ENCODE measurements around the gene KRT20. TPM values are rescaled to one million over a fixed set of nuclear protein-coding genes. Genes with fewer than 3 reads are reported as not detected.

The KRT20 gene
- total and polyA plus RNA-seq, 2 of the 4 experiments (the other 2 are of a cell fraction), result not detected

DNA sequence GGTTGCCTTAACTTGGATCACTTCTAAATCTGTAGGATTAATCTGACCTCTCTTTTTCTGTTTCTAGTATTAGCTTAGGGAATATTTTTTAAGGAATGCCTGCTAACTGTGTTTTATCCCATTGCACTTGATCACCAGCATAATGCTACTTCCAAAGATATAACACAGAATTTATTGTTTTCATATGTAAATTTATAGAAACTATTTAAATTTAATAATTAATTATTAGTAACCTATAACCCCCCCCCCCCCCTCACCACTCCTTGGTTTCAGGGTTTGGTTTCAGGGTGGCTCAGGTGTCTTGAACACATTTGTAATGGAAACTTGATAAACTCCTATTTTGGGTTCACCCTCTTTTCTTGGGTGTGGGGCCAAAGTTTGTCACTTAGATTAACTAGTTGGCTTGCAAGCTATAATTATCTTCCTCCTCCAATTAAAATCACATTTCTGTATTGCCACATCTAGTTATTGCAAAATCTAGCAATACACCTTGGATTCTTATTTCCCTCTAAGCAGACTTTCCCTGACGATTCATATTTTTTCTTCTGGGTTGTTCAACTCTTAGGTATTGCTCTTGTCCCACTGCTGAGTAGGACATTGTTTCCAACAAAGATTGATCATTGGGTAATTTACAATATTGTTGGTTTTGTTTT is 36.3 kb downstream of the KRT20 start:
- no peak overlapping the region for H4K5ac ChIP-seq (ENCODE audit: low read depth, low read length)
- no TSS peak for BruUV-seq (replicated peaks)
- ATAC-seq (ENCODE audit: low read depth) (no peak), DNase-seq (no peak)
- CTCF ChIA-PET, result no interaction called here
- 0 out of 2 replicates have a peak, but pooled peaks cover 2% of the 10 kb centered on the region for H3K9me1 ChIP-seq (ENCODE audit: insufficient read depth, low read length)
- no peak overlapping the region for H2BK15ac ChIP-seq (ENCODE audit: low read depth, low read length)
- no peak overlapping the region for H3K4me3 ChIP-seq (ENCODE audit: insufficient read depth, low read depth, low read length)
- dilution Hi-C loops (cut with HindIII; ENCODE audit: low sequenced_read_pairs, unreplicated experiment), result no loop called here
- no peak overlapping the region for H2BK120ac ChIP-seq (ENCODE audit: low read depth, low read length)
- intact Hi-C loops (cut with micrococcal nuclease), result no loop called here
- H3K27me3 ChIP-seq (ENCODE audit: control insufficient read depth, insufficient read depth, low read length), result no peaks in the 10 kb centered on the region
- no peaks in the 10 kb centered on the region for H3K9me3 ChIP-seq (ENCODE audit: control insufficient read depth, insufficient read depth, low read length)
- H3K79me1 ChIP-seq (ENCODE audit: low read depth in 1 of 2, low read length in 2 of 2), result peaks cover 0 to 4% of the 10 kb centered on the region in 2 experiments; a peak in 1 of 4 replicates
- H3K14ac ChIP-seq (replicated peaks; ENCODE audit: low read depth, low read length), result no peak overlapping the region
- H3K27ac ChIP-seq (ENCODE audit: insufficient read depth, low read length), result no peak overlapping the region
- no peak overlapping the region for H3K9ac ChIP-seq (ENCODE audit: low read depth, low read length)
- H4K20me1 ChIP-seq (ENCODE audit: insufficient read depth, low read length), result no peaks in the 10 kb centered on the region
- peaks cover 12% of the 10 kb centered on the region for H3K4me1 ChIP-seq (ENCODE audit: control insufficient read depth, insufficient read depth, low read length)
- no peak overlapping the region for H3K4me2 ChIP-seq (ENCODE audit: low read depth, low read length)
- WGBS, 2 experiments (ENCODE audit: extremely low coverage in 2 of 2, insufficient read length in 1 of 2), result 100% methylated on average over 1 of the region's 1 CpG; no CpG with 5 or more reads in 1 of the 2 experiments
- TF ChIP-seq NFE2L2 (IDR thresholded peaks at IDR 0.05; ENCODE audit: low read depth, low read length) (no peak), SMC3 (IDR thresholded peaks at IDR 0.05; ENCODE audit: low read depth, low read length) (no peak), USF2 (IDR thresholded peaks at IDR 0.05; ENCODE audit: low read depth, low read length) (no peak), RAD21 (IDR thresholded peaks at IDR 0.05; ENCODE audit: low read length) (no peak), MXI1 (IDR thresholded peaks at IDR 0.05; ENCODE audit: borderline replicate concordance, low read depth, low read length) (no peak), POLR2A (IDR thresholded peaks at IDR 0.05; ENCODE audit: low read depth, low read length) (no peak), RFX5 (IDR thresholded peaks at IDR 0.05; ENCODE audit: low read depth, low read length) (no peak), MAFK (IDR thresholded peaks at IDR 0.05; ENCODE audit: low read depth, low read length) (no peak), CEBPB (IDR thresholded peaks at IDR 0.05; ENCODE audit: low read depth, low read length) (no peak)
- TF ChIP-seq, protein P1, sequence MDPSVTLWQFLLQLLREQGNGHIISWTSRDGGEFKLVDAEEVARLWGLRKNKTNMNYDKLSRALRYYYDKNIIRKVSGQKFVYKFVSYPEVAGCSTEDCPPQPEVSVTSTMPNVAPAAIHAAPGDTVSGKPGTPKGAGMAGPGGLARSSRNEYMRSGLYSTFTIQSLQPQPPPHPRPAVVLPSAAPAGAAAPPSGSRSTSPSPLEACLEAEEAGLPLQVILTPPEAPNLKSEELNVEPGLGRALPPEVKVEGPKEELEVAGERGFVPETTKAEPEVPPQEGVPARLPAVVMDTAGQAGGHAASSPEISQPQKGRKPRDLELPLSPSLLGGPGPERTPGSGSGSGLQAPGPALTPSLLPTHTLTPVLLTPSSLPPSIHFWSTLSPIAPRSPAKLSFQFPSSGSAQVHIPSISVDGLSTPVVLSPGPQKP (IDR thresholded peaks at IDR 0.05; ENCODE audit: borderline replicate concordance, low read depth, low read length), result no peak
- TF ChIP-seq, protein P2, sequence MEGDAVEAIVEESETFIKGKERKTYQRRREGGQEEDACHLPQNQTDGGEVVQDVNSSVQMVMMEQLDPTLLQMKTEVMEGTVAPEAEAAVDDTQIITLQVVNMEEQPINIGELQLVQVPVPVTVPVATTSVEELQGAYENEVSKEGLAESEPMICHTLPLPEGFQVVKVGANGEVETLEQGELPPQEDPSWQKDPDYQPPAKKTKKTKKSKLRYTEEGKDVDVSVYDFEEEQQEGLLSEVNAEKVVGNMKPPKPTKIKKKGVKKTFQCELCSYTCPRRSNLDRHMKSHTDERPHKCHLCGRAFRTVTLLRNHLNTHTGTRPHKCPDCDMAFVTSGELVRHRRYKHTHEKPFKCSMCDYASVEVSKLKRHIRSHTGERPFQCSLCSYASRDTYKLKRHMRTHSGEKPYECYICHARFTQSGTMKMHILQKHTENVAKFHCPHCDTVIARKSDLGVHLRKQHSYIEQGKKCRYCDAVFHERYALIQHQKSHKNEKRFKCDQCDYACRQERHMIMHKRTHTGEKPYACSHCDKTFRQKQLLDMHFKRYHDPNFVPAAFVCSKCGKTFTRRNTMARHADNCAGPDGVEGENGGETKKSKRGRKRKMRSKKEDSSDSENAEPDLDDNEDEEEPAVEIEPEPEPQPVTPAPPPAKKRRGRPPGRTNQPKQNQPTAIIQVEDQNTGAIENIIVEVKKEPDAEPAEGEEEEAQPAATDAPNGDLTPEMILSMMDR (conservative IDR thresholded peaks at IDR 0.05; ENCODE audit: low read depth, low read length), result no peak
- H3K23ac ChIP-seq (ENCODE audit: low read depth, low read length), result no peak overlapping the region
- no peak overlapping the region for H3K56ac ChIP-seq (ENCODE audit: extremely low read depth, insufficient read depth, low read length)
- POLR2A ChIA-PET (ENCODE audit: unreplicated experiment), result no interaction called here
- H3K18ac ChIP-seq (ENCODE audit: low read depth, low read length), result no peak overlapping the region
- in situ Hi-C loops (cut with MboI; ENCODE audit: low sequenced_read_pairs), result no loop called here
- H4K91ac ChIP-seq (ENCODE audit: insufficient read depth, low read depth, low read length), result no peak overlapping the region
- H2AFZ ChIP-seq (replicated peaks; ENCODE audit: low read length, poor library complexity), result no peak overlapping the region
- H3K36me3 ChIP-seq (ENCODE audit: control insufficient read depth, insufficient read depth, low read length), result no peaks in the 10 kb centered on the region
- H4K8ac ChIP-seq (ENCODE audit: low read depth in 2 of 2, low read length in 2 of 2), result no peak overlapping the region
- no peak overlapping the region for H3K4ac ChIP-seq (ENCODE audit: low read depth, low read length)
- H2AK9ac ChIP-seq (replicated peaks; ENCODE audit: low read depth, low read length, poor library complexity), result no peak overlapping the region
- no peak overlapping the region for H2BK20ac ChIP-seq (ENCODE audit: low read depth, low read length)
- no peak overlapping the region for H2AK5ac ChIP-seq (ENCODE audit: low read depth, low read length)
- H2BK5ac ChIP-seq (ENCODE audit: low read depth, low read length, poor library complexity, severe bottlenecking), result no peak overlapping the region
